B cell (primary cell): ENCODE data around the gene TNFRSF13B. TPM values are rescaled to one million over a fixed set of nuclear protein-coding genes. Genes with fewer than 3 reads are reported as not detected.

Source experiments
- ATAC-seq: fragments of 200-7000 bp; cut with Tn5 transposase; one replicate; pipeline ENCODE4 v1.10.0; 2021; ENCODE audit warnings: low read depth, mild to moderate bottlenecking, moderate number of reproducible peaks, moderate library complexity
- CTCF ChIA-PET: fragments of 350-600 bp; sonication (Branson Sonifier 250); formaldehyde crosslinking; loops from one replicate; lab custom pipeline; 2021; ENCODE audit warnings: antibody characterized with exemption, inconsistent platforms; lab: Charles Lee
- POLR2A ChIA-PET: fragments of 350-600 bp; sonication (Branson Sonifier 250); formaldehyde crosslinking; loops from one replicate; lab custom pipeline; 2021; ENCODE audit warnings: antibody characterized with exemption; lab: Charles Lee
- DNase-seq: peaks from one replicate; pipeline ENCODE4 v3.0.0; 2013
- H2AFZ ChIP-seq: 2 replicates; pipeline ENCODE4 v1.6.1; 2012; ENCODE audit warnings: mild to moderate bottlenecking, low read depth, low read length; ENCODE audit not compliant: insufficient read depth, poor library complexity, severe bottlenecking
- H3K27ac ChIP-seq, 2 donors: 1 replicate in 1 of 2; 2 replicates in 1 of 2; pipeline ENCODE4 v1.5.1; 2012 to 2013; ENCODE audit warnings: low read length in 2 of 2, mild to moderate bottlenecking in 2 of 2, moderate library complexity in 1 of 2
- H3K27me3 ChIP-seq, 4 experiments: fragments of 200-600 bp in 1 of 4; sonication (generic) in 1 of 4; replicated peaks in 1 of 4; 1 replicate in 2 of 4; 2 replicates in 2 of 4; pipeline versions ENCODE4 v1.6.1 to v1.7.0; 2013 to 2016; ENCODE audit warnings: low read length in 3 of 4, mild to moderate bottlenecking in 2 of 4, mixed read lengths in 1 of 4, moderate library complexity in 1 of 4; ENCODE audit not compliant: insufficient read depth in 4 of 4, control insufficient read depth in 3 of 4; ENCODE audit errors: control extremely low read depth in 1 of 4
- H3K36me3 ChIP-seq, 2 experiments: replicated peaks in 1 of 2; 1 replicate in 1 of 2; 2 replicates in 1 of 2; pipeline versions ENCODE4 v1.6.1 to v1.7.1; 2013; ENCODE audit warnings: low read length in 1 of 2; ENCODE audit not compliant: insufficient read depth in 2 of 2, control insufficient read depth in 1 of 2; ENCODE audit errors: control extremely low read depth in 1 of 2, extremely low read depth in 1 of 2
- H3K4me1 ChIP-seq, 2 donors: fragments of 200-600 bp in 1 of 2; sonication (generic) in 1 of 2; 1 replicate in 1 of 2; 2 replicates in 1 of 2; pipeline versions ENCODE4 v1.5.1 to v1.6.1; 2013 to 2017; ENCODE audit warnings: low read length in 2 of 2; ENCODE audit not compliant: control insufficient read depth in 2 of 2, insufficient read depth in 2 of 2
- H3K4me2 ChIP-seq: replicated peaks from 2 replicates; pipeline ENCODE3; 2012; ENCODE audit warnings: mild to moderate bottlenecking, low read depth, low read length; ENCODE audit not compliant: poor library complexity, severe bottlenecking
- H3K4me3 ChIP-seq, 5 experiments: fragments of 200-600 bp in 1 of 5; sonication (generic) in 1 of 5; 1 replicate in 3 of 5; 2 replicates in 2 of 5; pipeline versions ENCODE4 v1.5.1 to v1.7.0; 2011 to 2016; ENCODE audit warnings: low read length in 4 of 5, mild to moderate bottlenecking in 4 of 5, low read depth in 2 of 5, control low read depth in 1 of 5, moderate library complexity in 1 of 5; ENCODE audit not compliant: insufficient read depth in 1 of 5; ENCODE audit errors: control extremely low read depth in 1 of 5, extremely low read depth in 1 of 5
- H3K79me2 ChIP-seq: fragments of 200-600 bp; sonication (generic); one replicate; pipeline ENCODE4 v1.6.0; 2016; ENCODE audit warnings: low read length; ENCODE audit not compliant: control insufficient read depth, insufficient read depth
- H3K9ac ChIP-seq: fragments of 200-600 bp; sonication (generic); 2 replicates; pipeline ENCODE4 v1.6.1; 2017; ENCODE audit warnings: mild to moderate bottlenecking, low read length, moderate library complexity
- H3K9me3 ChIP-seq, 3 donors: one replicate each; pipeline versions ENCODE4 v1.6.1 to v1.7.1; 2013; ENCODE audit warnings: low read length in 2 of 3; ENCODE audit not compliant: control insufficient read depth in 2 of 3, insufficient read depth in 1 of 3; ENCODE audit errors: control extremely low read depth in 1 of 3
- H4K20me1 ChIP-seq: 2 replicates; pipeline ENCODE4 v1.6.0; 2012; ENCODE audit warnings: mild to moderate bottlenecking, low read length; ENCODE audit not compliant: insufficient read depth, control insufficient read depth, poor library complexity, severe bottlenecking
- H3K27ac Mint-ChIP-seq: one replicate; pipeline ENCODE4 v1.8.0; 2021; ENCODE audit warnings: mixed read lengths
- H3K27me3 Mint-ChIP-seq: one replicate; pipeline ENCODE4 v1.8.0; 2021; ENCODE audit warnings: mixed read lengths
- H3K4me1 Mint-ChIP-seq: one replicate; pipeline ENCODE4 v1.8.0; 2021; ENCODE audit warnings: mixed read lengths
- H3K4me3 Mint-ChIP-seq: one replicate; pipeline ENCODE4 v1.8.0; 2021; ENCODE audit warnings: mixed read lengths
- H3K9me3 Mint-ChIP-seq: one replicate; pipeline ENCODE4 v1.8.0; 2022; ENCODE audit warnings: mixed read lengths; ENCODE audit not compliant: insufficient read depth
- EZH2 ChIP-seq: IDR thresholded peaks from 2 replicates; pipeline ENCODE4 v1.6.1; 2012; ENCODE audit warnings: borderline replicate concordance, low read depth, mild to moderate bottlenecking, moderate library complexity, low read length; ENCODE audit not compliant: insufficient read depth, poor library complexity, severe bottlenecking
- WGBS: methylation state at CpG from one replicate; pipeline ENCODE4 v1.1.5; 2013; ENCODE audit warnings: missing lambda C conversion rate; ENCODE audit not compliant: insufficient coverage; 5-methylcytosine and 5-hydroxymethylcytosine counted together
- intact Hi-C: fragments of 100-400 bp; cut with micrococcal nuclease; formaldehyde crosslinking; loops from one replicate; pipeline ENCODE4 v1.10.0; 2022
- polyA plus RNA-seq: library from polyadenylated mRNA; depleted of rRNA; stranded (reverse); fragments of >200 nt; gene quantifications from 2 replicates; pipeline ENCODE4 v1.2.3, GENCODE V29; 2012
- total RNA-seq, 2 donors: library from RNA; stranded (reverse); fragments of 120-200 nt in 1 of 2; gene quantifications; 1 replicate in 1 of 2; 2 replicates in 1 of 2; pipeline versions ENCODE4 v1.2.3 to v1.2.4, GENCODE V29; 2013 to 2022
- TF ChIP-seq, protein P1 (sequence below): fragments of 200-600 bp; IDR thresholded peaks from one replicate; pipeline ENCODE4 v1.8.0; 2022; ENCODE audit warnings: antibody characterized with exemption, mild to moderate bottlenecking

The TNFRSF13B gene
- total and polyA plus RNA-seq, 2 donors (not counting 1 experiment from before 2014, with no cell fraction given) = 74.5 to 219 TPM

- Histone ChIP-seq H3K9ac (peak overlapping the region; percentile 62), H3K4me3 (peak overlapping the region in 2 of 5 experiments; percentile 17 to 57), H2AFZ (no peak overlapping the region), H3K36me3 (no peaks in the 10 kb centered on the region), H3K4me2 (peak overlapping the region; percentile 79), H3K4me1 (peaks cover 54 to 73% of the 10 kb centered on the region in 2 donors), H4K20me1 (no peaks in the 10 kb centered on the region), H3K79me2 (no peaks in the 10 kb centered on the region), H3K9me3 (no peaks in the 10 kb centered on the region), H3K27me3 (no peaks in the 10 kb centered on the region), H3K27ac (peak overlapping the region; percentile 91 to 98)
- ChIA-PET CTCF (interaction anchor here (7.5 to 17.6 kb wide), 4 partner anchors 13 to 72 kb away, joined by 36 to 317 read pairs (median 75); partner anchors contain the start of gene TNFRSF13B), POLR2A (interaction anchor here (2.6 to 4.7 kb wide), 3 partner anchors 8 to 18 kb away, joined by 18 to 69 read pairs (median 33); partner anchors contain the start of gene TNFRSF13B)
- peak overlapping the region; percentile 98 for H3K27ac Mint-ChIP-seq
- TF ChIP-seq, protein P1, sequence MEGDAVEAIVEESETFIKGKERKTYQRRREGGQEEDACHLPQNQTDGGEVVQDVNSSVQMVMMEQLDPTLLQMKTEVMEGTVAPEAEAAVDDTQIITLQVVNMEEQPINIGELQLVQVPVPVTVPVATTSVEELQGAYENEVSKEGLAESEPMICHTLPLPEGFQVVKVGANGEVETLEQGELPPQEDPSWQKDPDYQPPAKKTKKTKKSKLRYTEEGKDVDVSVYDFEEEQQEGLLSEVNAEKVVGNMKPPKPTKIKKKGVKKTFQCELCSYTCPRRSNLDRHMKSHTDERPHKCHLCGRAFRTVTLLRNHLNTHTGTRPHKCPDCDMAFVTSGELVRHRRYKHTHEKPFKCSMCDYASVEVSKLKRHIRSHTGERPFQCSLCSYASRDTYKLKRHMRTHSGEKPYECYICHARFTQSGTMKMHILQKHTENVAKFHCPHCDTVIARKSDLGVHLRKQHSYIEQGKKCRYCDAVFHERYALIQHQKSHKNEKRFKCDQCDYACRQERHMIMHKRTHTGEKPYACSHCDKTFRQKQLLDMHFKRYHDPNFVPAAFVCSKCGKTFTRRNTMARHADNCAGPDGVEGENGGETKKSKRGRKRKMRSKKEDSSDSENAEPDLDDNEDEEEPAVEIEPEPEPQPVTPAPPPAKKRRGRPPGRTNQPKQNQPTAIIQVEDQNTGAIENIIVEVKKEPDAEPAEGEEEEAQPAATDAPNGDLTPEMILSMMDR = no peak
- TF ChIP-seq EZH2 = no peak
- intact Hi-C loops = loop anchor here (5.0 kb wide), 1 partner anchor 55 kb away; the partner anchor contains the start of gene MPRIP
- H3K4me1 Mint-ChIP-seq = peaks cover 85% of the 10 kb centered on the region
- WGBS = 71% methylated on average over 8 of the region's 10 CpGs
- no peaks in the 10 kb centered on the region for H3K9me3 Mint-ChIP-seq
- DNase-seq (peak; percentile 50), ATAC-seq (no peak)
- H3K27me3 Mint-ChIP-seq = no peaks in the 10 kb centered on the region
- H3K4me3 Mint-ChIP-seq = peak overlapping the region; percentile 85
These were observed 15.3 kb upstream of the TNFRSF13B start for GRCh38 chr17:16987066-16987829.

GRCh38 chr17:16986391-16986790 lies 14.5 kb upstream of the TNFRSF13B start:
- no peak for TF ChIP-seq EZH2
- TF ChIP-seq, protein P1 = no peak
- intact Hi-C loops = loop anchor here (5.0 kb wide), 1 partner anchor 56 kb away; the partner anchor contains the start of gene MPRIP
- H3K27me3 ChIP-seq = no peaks in the 10 kb centered on the region
- peaks cover 57 to 74% of the 10 kb centered on the region in 2 donors for H3K4me1 ChIP-seq
- Mint-ChIP-seq H3K9me3 (no peaks in the 10 kb centered on the region), H3K27ac (peak overlapping the region; percentile 98), H3K4me3 (no peak overlapping the region), H3K4me1 (peaks cover 87% of the 10 kb centered on the region), H3K27me3 (no peaks in the 10 kb centered on the region)
- no peaks in the 10 kb centered on the region for H3K9me3 ChIP-seq
- H3K9ac ChIP-seq = no peak overlapping the region
- H3K4me2 ChIP-seq = no peak overlapping the region
- ATAC-seq (no peak), DNase-seq (peak; percentile 27)
- no peak overlapping the region for H3K4me3 ChIP-seq
- H4K20me1 ChIP-seq = no peaks in the 10 kb centered on the region
- 40% methylated on average over 1 of the region's 1 CpG for WGBS
- no peaks in the 10 kb centered on the region for H3K36me3 ChIP-seq
- ChIA-PET CTCF (interaction anchor here (0.7 to 17.6 kb wide), 3 partner anchors 12 to 31 kb away, joined by 3 to 317 read pairs (median 36); partner anchors contain the start of gene TNFRSF13B), POLR2A (interaction anchor here (1.0 to 4.7 kb wide), 2 partner anchors 12 to 17 kb away, joined by 3 to 69 read pairs; partner anchors contain the start of gene TNFRSF13B)
- H3K79me2 ChIP-seq = no peaks in the 10 kb centered on the region
- H3K27ac ChIP-seq = peak overlapping the region in 1 of 2 donors; percentile 98
- H2AFZ ChIP-seq = no peak overlapping the region
